Sigmoid colon (tissue), 4 donors: Measurements from ENCODE around the gene MAP3K12.

ENCODE experiments used
- CTCF ChIP-seq, 4 experiments: fragments of 450-650 bp in 3 of 4; fragments of 200-600 bp in 1 of 4; IDR thresholded peaks; one replicate each; pipeline ENCODE4 v1.5.1; 2016 to 2019; ENCODE audit warnings: antibody characterized with exemption in 4 of 4, mild to moderate bottlenecking in 3 of 4, moderate library complexity in 2 of 4
- EP300 ChIP-seq, 4 donors: sonication (generic); formaldehyde crosslinking; IDR thresholded peaks; one replicate each; pipeline ENCODE4 v1.6.1; 2017; ENCODE audit warnings: antibody characterized with exemption in 4 of 4
- POLR2AphosphoS5 ChIP-seq, 4 donors: sonication (generic); formaldehyde crosslinking; IDR thresholded peaks; one replicate each; pipeline ENCODE4 v1.6.1; 2017; ENCODE audit warnings: antibody characterized with exemption in 4 of 4

GRCh38 chr12:53464685-53465418, 34.4 kb downstream of the MAP3K12 start:
- TF ChIP-seq EP300 (IDR thresholded peaks at IDR 0.05) (no peak), CTCF (IDR thresholded peaks at IDR 0.05) (no peak), POLR2AphosphoS5 (IDR thresholded peaks at IDR 0.05) (no peak)
